NCI-H446 (cell line): ENCODE data around the gene STK24.

Source experiments
- DNase-seq, 2 experiments: peaks; one replicate each; lab custom pipeline; 2025; lab: John Stamatoyannopoulos, UW

Gene STK24

DNA sequence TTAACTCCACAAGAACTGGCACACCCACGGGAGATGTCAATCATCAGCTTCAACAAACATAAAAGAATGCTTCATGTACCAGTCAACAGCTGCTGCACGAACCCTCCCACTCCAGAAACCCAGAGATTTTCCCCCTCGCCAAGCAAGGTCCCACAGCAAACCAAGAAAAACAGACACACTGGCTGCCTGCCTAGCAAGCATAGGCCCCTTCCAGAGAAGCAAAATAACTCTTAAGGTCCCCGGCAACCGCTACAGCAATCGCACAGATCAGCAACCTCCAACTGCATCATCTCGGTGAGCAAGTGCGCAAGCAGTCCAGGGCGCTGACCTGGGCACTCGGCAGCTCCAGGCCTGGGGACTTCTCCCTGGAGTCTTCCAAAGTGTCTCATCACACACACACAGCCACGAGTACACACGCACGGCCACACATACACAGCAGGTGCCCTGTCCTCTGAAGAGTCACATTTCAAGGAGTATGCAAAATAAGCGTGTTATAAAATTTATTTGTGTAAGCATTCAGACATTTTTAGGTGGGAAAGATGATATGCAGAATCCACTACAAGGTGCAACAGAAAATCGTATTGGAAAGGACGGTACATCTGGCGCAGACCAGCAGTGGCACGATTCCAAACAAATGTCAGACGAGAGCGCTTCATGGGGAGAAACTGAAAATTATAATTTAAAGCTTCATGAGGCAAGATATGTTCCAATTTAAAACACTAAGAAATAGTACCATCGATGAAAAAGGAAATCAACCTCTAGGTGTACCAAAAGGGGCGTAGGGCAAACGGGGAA is 125.0 kb downstream of the STK24 start:
- DNase-seq: peak; percentile 10 to 81

DNA sequence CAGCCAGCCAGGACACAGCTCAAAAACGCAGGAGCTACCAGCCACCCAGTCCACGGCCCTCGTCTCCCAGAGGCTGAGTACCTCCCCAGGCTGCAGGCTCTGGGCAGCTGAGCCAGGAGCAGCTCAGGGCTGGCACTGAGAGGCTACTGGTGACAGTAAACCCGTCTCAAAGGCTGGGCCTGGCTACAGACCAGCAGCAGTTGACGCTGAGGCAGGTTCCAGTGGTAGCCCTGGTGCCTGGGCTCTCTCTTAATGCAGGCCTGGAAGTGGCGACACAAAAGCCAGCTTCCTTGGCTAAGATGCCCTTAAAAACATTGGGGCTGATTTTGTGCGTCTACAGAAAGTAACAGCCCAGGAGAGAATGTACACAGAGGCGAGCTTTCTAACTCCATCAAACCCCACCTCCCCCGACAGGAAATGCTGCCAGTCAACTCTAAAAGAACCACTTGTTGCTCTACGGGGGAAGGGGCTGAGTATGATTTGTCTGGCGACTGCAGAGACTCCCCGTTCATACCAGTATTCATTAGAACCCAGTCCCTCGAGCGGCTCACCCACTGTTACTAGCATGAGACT is 126.3 kb downstream of the STK24 start:
- DNase-seq: peak in 1 of 2 experiments; percentile 7

DNA sequence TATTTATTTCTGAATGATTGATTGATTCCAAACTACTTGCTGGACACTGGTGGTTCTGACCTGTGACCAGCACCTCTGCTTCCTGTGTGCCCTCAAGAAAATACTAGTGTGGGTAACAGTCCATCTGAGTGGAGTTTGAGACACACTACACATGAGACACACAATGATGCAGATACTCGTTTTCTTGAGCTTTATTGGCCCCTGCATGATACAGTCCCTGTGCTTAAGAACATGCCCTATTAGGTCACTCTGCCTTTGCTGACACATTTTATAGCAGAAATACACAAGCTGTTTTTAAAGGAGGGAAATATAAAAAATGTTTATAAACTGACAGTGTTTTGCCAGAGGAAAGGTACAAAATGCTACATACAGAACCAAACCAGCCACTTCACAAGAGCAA is 126.9 kb downstream of the STK24 start:
- DNase-seq: no peak

DNA sequence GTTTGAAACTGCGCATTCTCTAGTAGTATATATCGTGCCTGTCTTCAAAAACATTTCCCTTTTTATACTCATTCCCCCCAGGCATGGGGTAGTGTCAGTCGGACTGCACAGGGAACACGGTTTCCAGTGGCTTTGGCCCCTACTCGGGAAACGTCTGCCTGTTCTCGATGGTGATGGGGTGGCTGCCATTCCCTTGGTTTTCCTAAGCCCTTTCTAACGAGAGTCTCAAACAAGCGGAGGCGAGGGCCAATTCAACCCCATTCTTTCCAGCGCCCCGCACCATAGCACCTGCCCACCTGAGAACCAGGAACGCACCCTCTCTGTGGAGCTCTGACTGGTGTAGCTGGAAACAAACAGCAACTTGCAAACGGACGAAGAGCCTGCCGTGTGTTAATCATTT is 127.6 kb downstream of the STK24 start:
- no peak for DNase-seq

DNA sequence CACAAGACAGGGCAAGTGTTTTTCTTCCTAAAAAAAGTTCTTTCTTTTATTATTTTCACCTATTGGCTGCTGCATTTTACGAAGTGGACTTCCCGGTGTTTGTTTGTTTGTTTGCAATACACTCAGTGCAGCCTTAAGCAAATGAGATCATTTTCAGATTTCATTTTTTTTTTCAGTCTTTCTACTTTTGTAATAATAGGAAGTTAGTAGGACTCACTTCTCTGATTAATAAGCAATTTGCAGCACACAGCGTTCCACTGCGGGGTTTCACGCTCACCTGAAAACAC is 128.3 kb downstream of the STK24 start:
- no peak for DNase-seq

DNA sequence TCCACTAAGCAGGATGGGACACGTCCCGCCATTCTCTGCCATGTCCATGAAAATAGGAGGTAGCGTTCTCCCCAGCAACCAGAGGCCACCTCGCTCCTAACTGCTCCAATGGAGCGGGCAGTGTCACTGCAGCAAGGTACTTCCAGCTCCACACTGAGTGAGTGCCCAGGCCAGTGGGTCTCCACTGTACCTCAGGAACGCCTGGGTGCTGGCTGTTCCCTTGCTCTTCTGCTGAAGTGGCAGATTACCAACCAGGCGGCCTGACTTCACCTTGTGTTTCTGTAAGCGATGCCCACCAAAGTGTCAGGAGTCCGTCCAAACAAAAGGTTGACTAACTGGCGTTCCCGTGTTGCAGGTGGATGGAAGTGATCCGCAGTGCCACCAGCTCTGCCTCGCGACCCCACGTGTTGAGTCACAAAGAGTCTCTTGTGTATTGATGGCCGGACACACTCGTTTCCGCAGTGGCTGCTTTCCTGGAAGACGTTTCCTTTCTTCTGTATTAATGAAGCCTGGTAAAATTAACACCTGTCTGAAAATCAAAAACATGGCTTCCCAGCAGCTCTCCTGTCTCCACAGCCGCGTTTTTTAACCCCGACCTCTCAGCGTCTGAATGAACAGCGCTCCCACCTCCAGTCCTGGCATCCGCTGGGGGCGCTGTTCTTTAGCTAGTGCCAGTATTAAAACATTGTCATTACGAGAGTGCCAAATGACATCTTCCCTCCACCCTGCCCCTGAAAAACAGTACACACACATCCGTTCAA is 128.8 kb downstream of the STK24 start:
- DNase-seq: no peak

DNA sequence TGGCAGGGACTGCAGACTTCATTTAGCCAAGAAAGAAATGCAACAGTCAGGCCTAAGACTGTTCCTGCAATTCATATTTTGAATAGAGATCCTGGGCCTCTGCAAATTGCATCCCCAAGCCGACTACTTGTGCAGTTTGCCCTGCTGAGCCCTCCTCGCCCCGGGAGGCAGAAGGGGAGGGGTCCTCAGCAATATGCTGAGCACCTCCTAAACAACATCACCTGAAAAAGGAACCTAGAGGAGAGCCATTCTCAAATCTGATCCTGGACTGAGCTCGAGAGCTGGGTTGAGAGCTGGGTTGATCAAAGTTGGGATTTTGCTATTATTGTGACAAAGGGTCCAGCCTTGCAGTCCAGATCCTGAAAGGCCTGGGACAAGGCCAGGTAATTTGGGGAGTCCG is 129.8 kb downstream of the STK24 start:
- DNase-seq: no peak

DNA sequence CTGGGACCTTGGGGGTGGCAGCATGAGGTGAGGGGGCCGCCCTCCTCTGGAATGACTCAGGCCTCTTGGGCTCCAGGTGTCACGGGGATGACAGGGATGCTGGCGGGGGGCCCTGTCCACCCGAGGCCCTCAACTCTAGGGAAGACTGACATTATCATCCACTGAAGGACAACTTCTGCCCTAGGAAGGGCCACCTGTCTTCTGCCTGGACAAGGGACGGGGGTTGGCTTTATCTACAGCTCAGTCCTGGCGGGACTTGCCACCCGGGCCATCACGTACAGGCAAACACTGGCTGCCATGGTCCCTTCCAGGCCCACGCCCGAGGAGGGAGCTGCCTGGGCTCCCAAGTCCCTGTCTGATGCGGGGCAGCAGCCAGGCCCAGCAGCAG is 130.7 kb downstream of the STK24 start:
- DNase-seq: no peak

DNA sequence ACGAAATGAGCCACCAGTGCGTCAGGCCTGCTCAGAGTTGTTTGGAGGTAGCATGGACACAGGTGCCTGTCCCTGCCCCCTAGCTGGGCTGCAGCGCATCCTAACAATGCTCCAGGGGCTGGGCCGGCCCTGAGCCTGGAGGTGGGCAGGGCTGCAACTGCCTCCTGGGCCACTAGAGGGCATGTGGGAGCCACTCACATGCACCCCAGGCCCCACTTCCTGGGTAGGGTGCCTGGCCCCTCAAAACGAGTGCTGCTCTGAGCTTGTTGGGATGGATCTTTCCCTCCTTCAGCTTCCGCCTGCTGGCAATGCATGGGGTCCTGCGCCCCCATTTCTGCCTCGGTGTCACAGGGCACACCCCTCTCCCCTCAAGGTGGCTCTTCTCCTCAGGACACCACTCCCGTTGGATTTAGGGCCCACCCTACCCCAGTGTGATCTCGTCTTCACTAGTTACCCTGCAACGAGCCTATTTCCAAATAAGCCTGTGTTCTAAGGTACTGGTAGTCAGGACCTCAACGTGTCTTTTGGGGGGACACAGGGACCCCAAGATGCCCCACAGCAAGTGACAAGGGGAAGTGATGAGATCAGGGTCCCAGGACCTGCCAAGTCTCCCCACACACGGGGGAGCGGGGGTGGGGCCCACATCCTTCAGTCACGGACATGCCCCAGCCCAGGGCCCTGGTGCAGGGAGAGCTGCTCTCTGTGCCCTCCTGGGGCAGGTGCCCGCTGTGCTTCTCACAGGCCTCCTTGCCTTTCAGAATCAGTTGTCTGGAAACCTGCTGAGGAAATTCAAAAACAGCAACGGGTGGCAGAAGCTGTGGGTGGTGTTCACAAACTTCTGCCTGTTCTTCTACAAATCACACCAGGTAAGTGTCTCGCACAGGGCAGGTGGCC is 131.3 kb downstream of the STK24 start:
- DNase-seq: peak in 1 of 2 experiments; percentile 19

DNA sequence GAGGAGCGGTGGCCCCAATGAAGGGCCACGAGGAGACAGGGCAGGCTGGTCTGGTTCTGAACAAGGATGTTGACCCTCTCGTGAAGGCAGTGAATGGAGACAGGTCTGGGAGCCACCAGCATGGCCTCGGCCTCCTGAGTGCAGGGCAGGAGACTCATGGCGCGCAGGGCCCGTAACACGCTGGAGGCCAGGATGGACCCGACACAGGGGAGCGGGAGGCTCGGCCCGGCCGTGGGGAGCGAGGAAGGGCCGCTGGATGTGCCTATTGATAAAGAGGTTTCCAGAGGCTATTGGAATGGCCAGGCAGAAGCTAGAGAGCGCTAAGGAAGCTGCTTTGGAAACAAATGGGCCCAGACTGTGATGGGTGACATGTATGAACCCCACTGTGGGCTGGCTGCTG is 132.5 kb downstream of the STK24 start:
- DNase-seq: no peak

DNA sequence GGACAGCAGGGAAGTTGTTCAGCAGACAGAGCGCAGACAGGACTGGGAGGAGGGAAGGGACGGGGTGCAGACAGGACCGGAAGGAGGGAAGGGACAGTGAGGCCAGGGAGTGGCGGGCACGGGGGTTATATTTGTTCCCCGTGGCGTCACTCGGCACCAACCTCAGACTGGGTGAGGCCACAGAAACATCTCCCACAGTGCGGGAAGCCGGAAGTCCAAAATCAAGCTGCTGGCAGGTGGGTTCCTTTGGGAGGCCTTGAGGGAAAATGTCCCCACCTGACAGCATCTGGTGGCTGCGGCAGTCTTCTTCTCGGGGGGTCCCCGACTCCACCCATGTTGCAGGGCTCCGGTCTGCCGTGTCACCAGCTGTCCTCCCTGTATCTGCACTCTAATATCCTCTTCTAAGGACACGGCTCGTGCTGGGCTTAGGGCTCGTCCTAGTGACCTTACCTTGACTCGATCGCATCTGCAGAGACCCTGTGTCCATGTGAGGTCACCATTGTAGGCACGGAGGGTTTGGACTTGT is 133.0 kb downstream of the STK24 start:
- no peak for DNase-seq

DNA sequence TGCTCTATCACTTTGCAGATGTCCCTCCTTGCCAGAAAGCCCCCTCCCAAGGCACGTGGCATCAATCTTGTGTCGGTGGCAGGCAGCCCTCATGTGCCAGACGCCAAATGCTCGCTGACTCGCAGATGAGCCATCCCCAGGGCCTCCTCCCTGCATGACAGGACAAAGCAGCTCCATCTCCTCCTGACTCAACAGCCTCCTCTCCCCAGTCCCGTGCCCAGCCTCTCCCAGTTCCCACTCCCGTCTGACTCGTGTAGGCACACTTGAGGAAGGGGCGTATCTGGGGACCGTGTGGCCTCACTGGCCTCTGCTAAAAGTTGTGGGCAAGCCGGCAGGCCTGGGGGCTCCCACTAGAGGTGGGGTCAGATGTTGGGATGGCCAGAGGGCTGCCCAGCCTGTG is 133.6 kb downstream of the STK24 start:
- no peak for DNase-seq

DNA sequence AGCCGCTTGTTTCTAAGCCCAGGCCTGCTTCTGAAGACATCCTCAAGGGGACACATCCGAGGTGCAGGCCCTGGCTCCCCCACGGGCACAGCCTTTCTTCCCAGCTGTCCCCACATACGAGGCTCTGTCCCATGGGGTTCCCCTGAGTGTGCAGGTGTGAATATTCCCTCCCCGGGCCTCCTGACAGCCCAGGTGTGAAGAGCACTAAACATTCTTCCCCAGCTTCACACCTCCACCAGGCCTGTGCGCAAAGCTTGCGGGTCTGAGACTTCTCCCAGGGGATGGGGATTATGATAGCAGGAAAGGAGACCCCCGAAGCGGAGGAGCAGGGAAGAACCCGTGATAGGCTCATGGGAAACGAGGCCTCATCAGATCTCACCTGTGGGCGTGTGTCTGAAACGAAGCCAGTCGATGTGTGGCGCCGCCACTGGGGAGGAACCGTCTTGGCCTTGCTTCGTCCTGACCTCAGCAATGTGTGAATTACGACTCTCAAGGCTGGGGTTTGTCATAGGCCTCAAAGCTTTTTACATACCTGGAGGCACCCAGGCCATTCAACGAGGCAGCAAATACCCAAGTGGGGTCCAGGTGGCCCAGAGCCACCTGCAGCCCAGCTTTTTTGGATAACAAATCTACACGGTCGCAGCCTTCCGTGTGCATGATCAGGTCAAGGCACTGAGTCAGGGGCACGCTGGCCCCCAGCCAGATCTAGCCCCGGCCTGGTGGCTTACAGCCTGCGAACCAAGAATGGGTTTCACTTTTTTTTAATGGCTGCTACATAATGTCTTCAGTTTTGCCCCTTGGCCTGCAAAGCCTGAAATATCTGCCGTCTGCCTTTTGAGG is 134.3 kb downstream of the STK24 start:
- DNase-seq: no peak

DNA sequence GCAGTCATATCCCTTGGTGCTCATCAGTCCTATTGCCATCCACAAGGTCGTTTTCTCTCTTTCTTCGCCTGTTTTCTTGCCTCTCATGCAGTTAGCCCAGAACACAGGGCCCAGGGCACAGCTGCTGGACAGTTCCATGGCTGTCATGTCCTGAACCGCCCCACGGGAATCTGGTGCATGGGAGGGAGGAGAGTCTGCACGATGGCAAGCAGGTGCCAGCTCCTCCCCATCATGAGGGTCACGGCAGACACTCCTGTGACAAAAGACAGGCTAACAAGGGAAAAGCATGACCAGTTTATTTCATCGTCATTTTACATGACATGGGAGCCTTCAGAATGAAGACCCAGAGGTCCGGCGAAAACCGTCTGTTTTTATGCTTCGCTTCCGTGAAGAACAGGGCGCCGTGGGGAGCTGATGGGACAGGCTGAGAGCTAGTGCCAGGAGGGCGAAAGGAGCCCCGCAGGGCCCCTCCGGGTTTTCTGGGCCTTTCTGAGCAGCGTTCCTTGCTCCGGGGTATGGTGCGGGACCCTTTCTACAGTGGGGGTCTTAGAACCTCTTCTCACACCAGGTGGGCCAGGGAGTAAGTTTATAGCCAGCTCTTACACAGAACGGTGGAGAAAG is 135.7 kb downstream of the STK24 start:
- no peak for DNase-seq

DNA sequence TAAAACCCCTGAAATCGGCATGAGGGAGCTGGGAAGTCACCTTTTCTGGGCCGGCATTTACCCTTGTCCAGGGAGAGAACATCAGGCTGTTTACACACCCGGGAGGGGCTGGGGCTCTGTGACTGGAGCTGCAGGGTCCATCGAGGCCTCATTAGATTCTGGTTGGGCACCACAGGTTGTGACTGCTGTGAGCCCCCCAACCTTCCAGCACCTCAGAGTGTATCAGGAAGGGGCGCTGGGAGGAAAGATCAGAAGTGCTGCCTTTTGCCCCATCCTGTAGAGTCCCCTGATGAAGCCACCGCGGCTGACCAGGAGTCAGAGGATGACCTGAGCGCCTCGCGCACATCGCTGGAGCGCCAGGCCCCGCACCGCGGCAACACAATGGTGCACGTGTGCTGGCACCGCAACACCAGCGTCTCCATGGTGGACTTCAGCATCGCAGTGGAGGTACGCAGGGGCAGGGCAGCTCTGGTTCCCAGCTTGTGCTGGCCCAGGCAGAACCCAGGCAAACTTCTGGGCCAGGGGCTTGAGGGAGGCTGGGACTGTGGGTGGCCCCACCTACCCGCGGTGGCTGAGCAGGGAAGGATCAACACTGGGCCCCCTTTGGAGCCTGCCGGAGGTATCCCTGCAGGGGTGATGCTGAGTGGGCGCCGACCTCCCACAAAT is 136.4 kb downstream of the STK24 start:
- DNase-seq: no peak

DNA sequence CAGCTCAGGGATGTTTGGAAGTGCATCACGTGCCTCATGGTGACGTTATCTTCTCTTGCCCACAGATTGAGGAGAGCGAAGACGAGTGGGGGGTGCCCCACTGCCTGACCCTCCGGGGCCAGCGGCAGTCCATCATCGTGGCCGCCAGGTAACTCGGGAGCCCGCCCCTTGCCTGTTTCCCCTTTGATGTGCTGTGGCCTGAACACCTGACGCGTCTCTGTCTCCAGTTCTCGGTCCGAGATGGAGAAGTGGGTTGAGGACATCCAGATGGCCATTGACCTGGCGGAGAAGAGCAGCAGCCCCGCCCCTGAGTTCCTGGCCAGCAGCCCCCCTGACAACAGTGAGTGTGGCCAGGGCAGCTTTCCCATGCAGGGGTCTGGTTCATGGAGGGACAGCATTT is 137.0 kb downstream of the STK24 start:
- no peak for DNase-seq

DNA sequence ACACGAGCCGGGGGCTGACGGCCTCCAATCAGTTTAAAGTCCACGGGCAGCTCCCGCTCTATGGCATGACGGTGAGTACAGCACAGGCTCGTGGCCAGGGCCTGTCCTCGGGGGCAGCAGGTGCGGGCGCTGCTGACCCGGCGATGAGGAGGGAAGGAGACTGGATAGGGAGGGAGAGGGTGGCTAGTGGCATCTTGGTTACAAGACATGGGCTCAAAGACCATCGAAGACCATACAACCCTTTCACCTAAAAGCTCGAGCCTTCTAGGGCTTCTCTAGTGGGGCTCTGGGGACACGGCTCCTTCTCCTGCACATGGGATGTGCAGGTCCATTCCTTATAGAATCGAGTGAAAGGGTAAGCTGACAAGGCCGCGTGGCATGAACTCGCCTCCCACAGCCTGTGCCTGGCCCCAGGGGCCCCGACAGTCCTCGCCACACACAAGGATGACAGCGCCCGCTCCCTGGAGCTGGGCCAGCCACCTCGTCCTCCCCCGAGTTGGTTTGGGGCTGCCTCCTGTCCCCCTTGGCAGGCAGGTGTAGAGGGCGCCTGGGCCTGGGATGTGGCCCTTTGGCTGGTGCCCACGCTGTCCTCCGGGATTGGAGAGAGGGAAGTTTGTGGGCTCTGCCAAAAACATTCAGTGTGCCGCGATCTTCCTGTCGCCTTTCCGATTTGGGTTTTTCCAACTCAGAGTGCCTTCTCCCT is 137.6 kb downstream of the STK24 start:
- DNase-seq: no peak

DNA sequence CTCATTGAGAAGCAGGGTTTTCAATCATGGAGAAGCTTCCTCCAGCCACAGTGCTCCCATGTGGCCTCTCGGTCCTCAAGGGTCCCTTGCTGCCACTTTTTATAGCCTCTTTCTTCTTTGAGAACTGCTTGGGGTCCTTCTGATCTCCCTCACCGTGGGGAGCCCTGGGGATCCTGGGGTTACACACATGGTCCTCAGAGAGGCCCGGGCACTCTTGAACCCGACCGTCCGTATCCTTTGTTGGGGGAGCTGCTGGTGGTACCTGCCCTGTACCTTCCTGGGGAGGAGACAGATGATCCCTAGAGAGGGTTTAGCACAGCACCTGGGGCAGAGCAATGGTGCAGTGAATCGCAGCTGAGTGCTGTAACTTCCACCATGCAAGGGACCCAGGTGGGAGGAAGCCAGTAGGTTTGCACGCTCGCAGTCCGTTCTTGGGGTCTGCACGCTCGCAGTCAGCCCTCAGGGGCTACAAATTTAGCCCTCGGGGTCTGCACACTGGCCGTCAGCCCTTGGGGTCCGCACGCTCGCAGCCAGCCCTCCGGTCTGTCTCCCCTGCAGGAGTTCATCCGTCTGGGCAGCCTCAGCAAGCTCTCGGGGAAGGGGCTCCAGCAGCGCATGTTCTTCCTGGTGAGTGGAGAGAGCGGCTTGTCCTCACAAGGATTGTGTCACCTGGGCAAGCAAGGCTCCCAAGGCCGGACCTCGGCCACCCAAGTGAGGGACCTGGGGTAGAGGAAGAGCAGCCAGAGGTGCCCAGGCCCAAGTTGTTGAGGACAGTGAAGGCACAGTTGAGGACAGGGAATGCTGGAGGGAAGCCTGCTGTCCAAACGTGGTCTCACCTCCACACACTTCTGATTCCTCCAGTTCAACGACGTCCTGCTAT is 138.4 kb downstream of the STK24 start:
- DNase-seq: no peak
